Stimulated activated CD8-positive, alpha-beta memory T cell treated with anti-CD3 and anti-CD28 coated beads, Interleukin-15, amount 100 ng/mL, for 48 hours (primary cell): ENCODE results near the gene CANT1.

Experiments used
- DNase-seq, 2 donors: peaks; one replicate each; pipeline ENCODE4 v3.0.0-alpha.2; 2020; ENCODE audit warnings: low read depth in 2 of 2

The CANT1 gene

GRCh38 chr17:79009397-79010303, at the start of gene CANT1:
Gene CANT1, minus strand, starts transcription at chr17:79009764. Its CDS starts 12,142 bp downstream, at chr17:78997622.
- peak; percentile 75 to 79 for DNase-seq

- DNase-seq, result no peak
These were observed 48.3 kb upstream of the CANT1 start for GRCh38 chr17:79057737-79058385.

- DNase-seq, result no peak
These were observed 45.6 kb upstream of the CANT1 start for GRCh38 chr17:79055197-79055596.

- DNase-seq, result no peak
These were observed 44.8 kb upstream of the CANT1 start for GRCh38 chr17:79054200-79054960.

- DNase-seq, result no peak
These were observed 43.8 kb upstream of the CANT1 start for GRCh38 chr17:79053251-79053925.

GRCh38 chr17:79052131-79052530, 42.6 kb upstream of the CANT1 start:
- DNase-seq, result no peak

GRCh38 chr17:79051306-79051705, 41.7 kb upstream of the CANT1 start:
- DNase-seq, result no peak

GRCh38 chr17:79050551-79050950, 41.0 kb upstream of the CANT1 start:
- no peak for DNase-seq

- no peak for DNase-seq
These were observed 40.3 kb upstream of the CANT1 start for GRCh38 chr17:79049821-79050220.

- DNase-seq, result no peak
These were observed 39.5 kb upstream of the CANT1 start for GRCh38 chr17:79048826-79049755.

- no peak for DNase-seq
These were observed 38.6 kb upstream of the CANT1 start for GRCh38 chr17:79047923-79048825.

- no peak for DNase-seq
These were observed 37.8 kb upstream of the CANT1 start for GRCh38 chr17:79047291-79047920.

- DNase-seq, result no peak
These were observed 37.3 kb upstream of the CANT1 start for GRCh38 chr17:79046916-79047280.

GRCh38 chr17:79046197-79046915, 36.8 kb upstream of the CANT1 start:
- no peak for DNase-seq

GRCh38 chr17:79045842-79046196, 36.3 kb upstream of the CANT1 start:
- peak; percentile 41 to 47 for DNase-seq

- no peak for DNase-seq
These were observed 35.6 kb upstream of the CANT1 start for GRCh38 chr17:79045001-79045729.

GRCh38 chr17:79044462-79044861, 34.9 kb upstream of the CANT1 start:
- no peak for DNase-seq

- DNase-seq, result no peak
These were observed 34.4 kb upstream of the CANT1 start for GRCh38 chr17:79043931-79044320.
